GM23338 (cell line): Measurements from ENCODE around the gene VENTX. TPM values are rescaled to one million over a fixed set of nuclear protein-coding genes. Genes with fewer than 3 reads are reported as not detected.

Experiments used
- ATAC-seq: fragments of 200-7000 bp; cut with Tn5 transposase; 3 replicates; pipeline ENCODE4 v1.9.1; 2020
- DNase-seq: peaks from one replicate; pipeline ENCODE4 v3.0.0-alpha.2; 2015; ENCODE audit warnings: low spot score
- H2AFZ ChIP-seq: fragments of 200-600 bp; sonication (generic); 2 replicates; pipeline ENCODE4 v1.8.0; 2016; ENCODE audit warnings: antibody characterized with exemption, mild to moderate bottlenecking, moderate library complexity
- H3F3A ChIP-seq: fragments of 200-600 bp; sonication (generic); replicated peaks from 2 replicates; pipeline ENCODE4 v1.8.0; 2017; ENCODE audit warnings: antibody characterized with exemption, mixed run types, low read depth
- H3K27ac ChIP-seq: fragments of 200-600 bp; sonication (generic); 2 replicates; pipeline ENCODE4 v1.6.1; 2016; ENCODE audit warnings: low read depth
- H3K27me3 ChIP-seq: fragments of 200-600 bp; sonication (generic); 2 replicates; pipeline ENCODE4 v1.8.0; 2016; ENCODE audit warnings: mild to moderate bottlenecking, mixed run types, moderate library complexity; ENCODE audit not compliant: insufficient read depth
- H3K36me3 ChIP-seq: fragments of 200-600 bp; sonication (generic); 2 replicates; pipeline ENCODE4 v1.8.0; 2016; ENCODE audit warnings: mild to moderate bottlenecking; ENCODE audit not compliant: insufficient read depth
- H3K4me1 ChIP-seq: fragments of 200-600 bp; sonication (generic); 2 replicates; pipeline ENCODE4 v1.8.0; 2016; ENCODE audit warnings: mild to moderate bottlenecking, moderate library complexity; ENCODE audit not compliant: insufficient read depth
- H3K4me2 ChIP-seq: fragments of 200-600 bp; sonication (generic); 2 replicates; pipeline ENCODE4 v1.7.1; 2017; ENCODE audit warnings: mixed run types
- H3K4me3 ChIP-seq: fragments of 200-600 bp; sonication (generic); 2 replicates; pipeline ENCODE4 v1.6.1; 2016; ENCODE audit warnings: mixed run types
- H3K79me2 ChIP-seq: fragments of 200-600 bp; sonication (generic); replicated peaks from 2 replicates; pipeline ENCODE4 v1.8.0; 2017; ENCODE audit warnings: mild to moderate bottlenecking; ENCODE audit not compliant: insufficient read depth
- H3K9me2 ChIP-seq: fragments of 200-600 bp; sonication (generic); 2 replicates; pipeline ENCODE4 v1.8.0; 2017; ENCODE audit not compliant: insufficient read depth
- H4K20me1 ChIP-seq: fragments of 200-600 bp; sonication (generic); replicated peaks from 2 replicates; pipeline ENCODE4 v1.8.0; 2017; ENCODE audit warnings: mild to moderate bottlenecking; ENCODE audit not compliant: insufficient read depth
- H3K27ac Mint-ChIP-seq: 2 replicates; pipeline ENCODE4 v1.8.0; 2020; ENCODE audit warnings: inconsistent platforms, mild to moderate bottlenecking, moderate library complexity, mixed read lengths
- H3K27me3 Mint-ChIP-seq: 3 replicates; pipeline ENCODE4 v1.8.0; 2022; ENCODE audit warnings: low read depth, mild to moderate bottlenecking, moderate library complexity, mixed read lengths, inconsistent platforms; ENCODE audit not compliant: insufficient read depth, poor library complexity
- H3K36me3 Mint-ChIP-seq: 3 replicates; pipeline ENCODE4 v1.8.0; 2021; ENCODE audit warnings: low read depth, mild to moderate bottlenecking, inconsistent platforms, moderate library complexity, mixed read lengths
- H3K4me1 Mint-ChIP-seq: 3 replicates; pipeline ENCODE4 v1.8.0; 2020; ENCODE audit warnings: mild to moderate bottlenecking, inconsistent platforms, mixed read lengths
- H3K4me3 Mint-ChIP-seq: 3 replicates; pipeline ENCODE4 v1.8.0; 2021; ENCODE audit warnings: moderate library complexity, mild to moderate bottlenecking, inconsistent platforms, mixed read lengths
- H3K9me3 Mint-ChIP-seq: 3 replicates; pipeline ENCODE4 v1.8.0; 2020; ENCODE audit warnings: moderate library complexity, mild to moderate bottlenecking, inconsistent platforms, mixed read lengths
- CREB1 ChIP-seq: fragments of 250-450 bp; sonication (Bioruptor Pico); IDR thresholded peaks from 2 replicates; pipeline ENCODE4 v1.5.0; 2020; ENCODE audit warnings: low read depth, mild to moderate bottlenecking, moderate library complexity
- EZH2phosphoT487 ChIP-seq: fragments of 200-600 bp; sonication (generic); IDR thresholded peaks from one replicate; pipeline ENCODE4 v1.8.1; 2018; ENCODE audit warnings: antibody characterized with exemption; ENCODE audit not compliant: unreplicated experiment
- JUNB ChIP-seq: IDR thresholded peaks from one replicate; pipeline ENCODE4 v1.6.1; 2016; ENCODE audit warnings: antibody characterized with exemption; ENCODE audit not compliant: unreplicated experiment
- NANOG ChIP-seq: IDR thresholded peaks from 2 replicates; pipeline ENCODE4 v1.6.1; 2016; ENCODE audit warnings: antibody characterized with exemption, borderline replicate concordance
- POLR2AphosphoS5 ChIP-seq: IDR thresholded peaks from 2 replicates; pipeline ENCODE4 v1.6.1; 2016; ENCODE audit warnings: antibody characterized with exemption, low read depth
- STAT1 ChIP-seq: IDR thresholded peaks from one replicate; pipeline ENCODE4 v1.6.1; 2016; ENCODE audit warnings: antibody characterized with exemption; ENCODE audit not compliant: unreplicated experiment
- polyA plus RNA-seq: library from polyadenylated mRNA; unstranded; fragments of >200 nt; fragmentation: Nextera tagmentation; extraction: Ambion mirVana; gene quantifications from 2 replicates; pipeline ENCODE4 v1.2.1, GENCODE V29; 2016
- total RNA-seq: library from RNA; depleted of rRNA; stranded (reverse); fragments of >200 nt; shearing (Covaris generic); gene quantifications from 2 replicates; pipeline ENCODE4 v1.2.3, GENCODE V29; 2014
- TF ChIP-seq, protein P1 (sequence below), 2 experiments: fragments of 200-600 bp in 1 of 2; sonication (generic) in 1 of 2; conservative IDR thresholded peaks; 2 replicates each; pipeline versions ENCODE4 v1.5.1 to v1.6.1; 2016 to 2017; ENCODE audit warnings: antibody characterized with exemption in 2 of 2, low read depth in 2 of 2, mild to moderate bottlenecking in 2 of 2, moderate library complexity in 1 of 2
- TF ChIP-seq, protein P2 (sequence below): fragments of 250-450 bp; sonication (Bioruptor Pico); IDR thresholded peaks from 2 replicates; pipeline ENCODE4 v1.5.0; 2020; ENCODE audit warnings: mild to moderate bottlenecking, moderate library complexity

VENTX gene
- total and polyA plus RNA-seq, 2 experiments from 2014 or later = 4.8 to 8.1 TPM

DNA sequence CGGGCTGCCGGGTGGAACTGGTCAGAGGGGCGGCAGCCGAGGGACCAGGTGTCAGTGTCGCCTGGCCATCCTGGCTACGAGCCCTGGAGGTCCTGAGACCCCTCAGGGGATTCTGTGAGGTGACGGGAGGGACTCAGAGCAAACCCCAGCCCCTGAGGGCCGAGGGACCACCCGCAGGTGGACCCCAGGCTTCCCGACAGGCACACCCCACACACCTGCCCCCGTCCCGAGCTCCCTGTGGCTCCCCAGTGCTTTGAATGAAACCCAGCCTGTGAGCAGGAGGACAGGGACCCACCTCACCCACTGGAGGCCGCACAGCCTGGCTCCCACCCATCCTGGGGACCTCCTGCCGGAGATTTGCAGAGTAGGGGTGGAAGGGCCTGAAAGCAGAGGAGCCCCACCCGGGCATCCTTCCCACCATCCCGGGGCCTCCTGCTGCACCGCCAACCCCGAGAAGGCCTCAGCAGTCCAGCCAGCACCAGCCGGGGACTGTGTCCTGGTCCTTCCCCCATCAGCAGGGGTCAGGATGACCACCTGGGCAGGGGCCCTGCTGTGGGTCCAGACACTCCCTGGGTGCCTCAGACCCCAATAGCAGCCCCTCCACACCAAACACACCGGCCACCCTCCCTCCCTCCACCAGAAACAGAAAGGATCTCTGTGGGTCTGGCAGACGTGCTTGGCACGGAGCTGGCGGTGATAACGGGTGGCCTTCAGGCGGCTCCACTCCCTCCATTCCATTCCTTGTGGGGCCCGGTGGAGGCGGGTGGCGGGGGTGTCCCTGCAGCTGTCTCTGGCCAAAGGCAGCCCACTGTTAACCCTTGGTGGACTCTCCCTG lies 13.9 kb downstream of the VENTX start:
- no peaks in the 10 kb centered on the region for H3K79me2 ChIP-seq
- no peaks in the 10 kb centered on the region for H3F3A ChIP-seq
- H2AFZ ChIP-seq = no peak overlapping the region
- Mint-ChIP-seq H3K4me3 (no peak overlapping the region), H3K4me1 (peaks cover 11% of the 10 kb centered on the region), H3K27me3 (peaks cover 15% of the 10 kb centered on the region), H3K27ac (no peak overlapping the region), H3K9me3 (no peaks in the 10 kb centered on the region; the same call in 1 of the 3 replicates), H3K36me3 (no peaks in the 10 kb centered on the region)
- no peak overlapping the region for H3K4me3 ChIP-seq
- no peaks in the 10 kb centered on the region for H3K9me2 ChIP-seq
- TF ChIP-seq CREB1 (CRISPR knock-in tag) (no peak), EZH2phosphoT487 (no peak)
- H4K20me1 ChIP-seq = no peaks in the 10 kb centered on the region
- DNase-seq = no peak
- no peak overlapping the region for H3K4me2 ChIP-seq
- no peak overlapping the region for H3K27ac ChIP-seq
- no peak for ATAC-seq
- no peaks in the 10 kb centered on the region for H3K27me3 ChIP-seq
- H3K36me3 ChIP-seq = no peaks in the 10 kb centered on the region
- peaks cover 7% of the 10 kb centered on the region; the same call in 1 of the 2 replicates for H3K4me1 ChIP-seq

- no peak overlapping the region for H3K4me2 ChIP-seq
- no peaks in the 10 kb centered on the region for H3F3A ChIP-seq
- H4K20me1 ChIP-seq = no peaks in the 10 kb centered on the region
- no peaks in the 10 kb centered on the region for H3K79me2 ChIP-seq
- H3K27me3 ChIP-seq = no peaks in the 10 kb centered on the region
- Mint-ChIP-seq H3K4me1 (peaks cover 10% of the 10 kb centered on the region), H3K27ac (no peak overlapping the region), H3K9me3 (no peaks in the 10 kb centered on the region; the same call in 1 of the 3 replicates), H3K4me3 (no peak overlapping the region), H3K27me3 (peaks cover 15% of the 10 kb centered on the region), H3K36me3 (no peaks in the 10 kb centered on the region)
- ATAC-seq (no peak), DNase-seq (no peak)
- peaks cover 9% of the 10 kb centered on the region; the same call in 1 of the 2 replicates for H3K4me1 ChIP-seq
- no peak overlapping the region for H3K27ac ChIP-seq
- H3K4me3 ChIP-seq = no peak overlapping the region
- no peaks in the 10 kb centered on the region for H3K36me3 ChIP-seq
- no peak overlapping the region for H2AFZ ChIP-seq
- TF ChIP-seq JUNB (no peak), STAT1 (no peak), POLR2AphosphoS5 (no peak), NANOG (no peak)
- TF ChIP-seq, protein P1, sequence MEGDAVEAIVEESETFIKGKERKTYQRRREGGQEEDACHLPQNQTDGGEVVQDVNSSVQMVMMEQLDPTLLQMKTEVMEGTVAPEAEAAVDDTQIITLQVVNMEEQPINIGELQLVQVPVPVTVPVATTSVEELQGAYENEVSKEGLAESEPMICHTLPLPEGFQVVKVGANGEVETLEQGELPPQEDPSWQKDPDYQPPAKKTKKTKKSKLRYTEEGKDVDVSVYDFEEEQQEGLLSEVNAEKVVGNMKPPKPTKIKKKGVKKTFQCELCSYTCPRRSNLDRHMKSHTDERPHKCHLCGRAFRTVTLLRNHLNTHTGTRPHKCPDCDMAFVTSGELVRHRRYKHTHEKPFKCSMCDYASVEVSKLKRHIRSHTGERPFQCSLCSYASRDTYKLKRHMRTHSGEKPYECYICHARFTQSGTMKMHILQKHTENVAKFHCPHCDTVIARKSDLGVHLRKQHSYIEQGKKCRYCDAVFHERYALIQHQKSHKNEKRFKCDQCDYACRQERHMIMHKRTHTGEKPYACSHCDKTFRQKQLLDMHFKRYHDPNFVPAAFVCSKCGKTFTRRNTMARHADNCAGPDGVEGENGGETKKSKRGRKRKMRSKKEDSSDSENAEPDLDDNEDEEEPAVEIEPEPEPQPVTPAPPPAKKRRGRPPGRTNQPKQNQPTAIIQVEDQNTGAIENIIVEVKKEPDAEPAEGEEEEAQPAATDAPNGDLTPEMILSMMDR (conservative IDR thresholded peaks at IDR 0.05; ENCODE audit: low read depth in 2 of 2) = no peak
- TF ChIP-seq, protein P2, sequence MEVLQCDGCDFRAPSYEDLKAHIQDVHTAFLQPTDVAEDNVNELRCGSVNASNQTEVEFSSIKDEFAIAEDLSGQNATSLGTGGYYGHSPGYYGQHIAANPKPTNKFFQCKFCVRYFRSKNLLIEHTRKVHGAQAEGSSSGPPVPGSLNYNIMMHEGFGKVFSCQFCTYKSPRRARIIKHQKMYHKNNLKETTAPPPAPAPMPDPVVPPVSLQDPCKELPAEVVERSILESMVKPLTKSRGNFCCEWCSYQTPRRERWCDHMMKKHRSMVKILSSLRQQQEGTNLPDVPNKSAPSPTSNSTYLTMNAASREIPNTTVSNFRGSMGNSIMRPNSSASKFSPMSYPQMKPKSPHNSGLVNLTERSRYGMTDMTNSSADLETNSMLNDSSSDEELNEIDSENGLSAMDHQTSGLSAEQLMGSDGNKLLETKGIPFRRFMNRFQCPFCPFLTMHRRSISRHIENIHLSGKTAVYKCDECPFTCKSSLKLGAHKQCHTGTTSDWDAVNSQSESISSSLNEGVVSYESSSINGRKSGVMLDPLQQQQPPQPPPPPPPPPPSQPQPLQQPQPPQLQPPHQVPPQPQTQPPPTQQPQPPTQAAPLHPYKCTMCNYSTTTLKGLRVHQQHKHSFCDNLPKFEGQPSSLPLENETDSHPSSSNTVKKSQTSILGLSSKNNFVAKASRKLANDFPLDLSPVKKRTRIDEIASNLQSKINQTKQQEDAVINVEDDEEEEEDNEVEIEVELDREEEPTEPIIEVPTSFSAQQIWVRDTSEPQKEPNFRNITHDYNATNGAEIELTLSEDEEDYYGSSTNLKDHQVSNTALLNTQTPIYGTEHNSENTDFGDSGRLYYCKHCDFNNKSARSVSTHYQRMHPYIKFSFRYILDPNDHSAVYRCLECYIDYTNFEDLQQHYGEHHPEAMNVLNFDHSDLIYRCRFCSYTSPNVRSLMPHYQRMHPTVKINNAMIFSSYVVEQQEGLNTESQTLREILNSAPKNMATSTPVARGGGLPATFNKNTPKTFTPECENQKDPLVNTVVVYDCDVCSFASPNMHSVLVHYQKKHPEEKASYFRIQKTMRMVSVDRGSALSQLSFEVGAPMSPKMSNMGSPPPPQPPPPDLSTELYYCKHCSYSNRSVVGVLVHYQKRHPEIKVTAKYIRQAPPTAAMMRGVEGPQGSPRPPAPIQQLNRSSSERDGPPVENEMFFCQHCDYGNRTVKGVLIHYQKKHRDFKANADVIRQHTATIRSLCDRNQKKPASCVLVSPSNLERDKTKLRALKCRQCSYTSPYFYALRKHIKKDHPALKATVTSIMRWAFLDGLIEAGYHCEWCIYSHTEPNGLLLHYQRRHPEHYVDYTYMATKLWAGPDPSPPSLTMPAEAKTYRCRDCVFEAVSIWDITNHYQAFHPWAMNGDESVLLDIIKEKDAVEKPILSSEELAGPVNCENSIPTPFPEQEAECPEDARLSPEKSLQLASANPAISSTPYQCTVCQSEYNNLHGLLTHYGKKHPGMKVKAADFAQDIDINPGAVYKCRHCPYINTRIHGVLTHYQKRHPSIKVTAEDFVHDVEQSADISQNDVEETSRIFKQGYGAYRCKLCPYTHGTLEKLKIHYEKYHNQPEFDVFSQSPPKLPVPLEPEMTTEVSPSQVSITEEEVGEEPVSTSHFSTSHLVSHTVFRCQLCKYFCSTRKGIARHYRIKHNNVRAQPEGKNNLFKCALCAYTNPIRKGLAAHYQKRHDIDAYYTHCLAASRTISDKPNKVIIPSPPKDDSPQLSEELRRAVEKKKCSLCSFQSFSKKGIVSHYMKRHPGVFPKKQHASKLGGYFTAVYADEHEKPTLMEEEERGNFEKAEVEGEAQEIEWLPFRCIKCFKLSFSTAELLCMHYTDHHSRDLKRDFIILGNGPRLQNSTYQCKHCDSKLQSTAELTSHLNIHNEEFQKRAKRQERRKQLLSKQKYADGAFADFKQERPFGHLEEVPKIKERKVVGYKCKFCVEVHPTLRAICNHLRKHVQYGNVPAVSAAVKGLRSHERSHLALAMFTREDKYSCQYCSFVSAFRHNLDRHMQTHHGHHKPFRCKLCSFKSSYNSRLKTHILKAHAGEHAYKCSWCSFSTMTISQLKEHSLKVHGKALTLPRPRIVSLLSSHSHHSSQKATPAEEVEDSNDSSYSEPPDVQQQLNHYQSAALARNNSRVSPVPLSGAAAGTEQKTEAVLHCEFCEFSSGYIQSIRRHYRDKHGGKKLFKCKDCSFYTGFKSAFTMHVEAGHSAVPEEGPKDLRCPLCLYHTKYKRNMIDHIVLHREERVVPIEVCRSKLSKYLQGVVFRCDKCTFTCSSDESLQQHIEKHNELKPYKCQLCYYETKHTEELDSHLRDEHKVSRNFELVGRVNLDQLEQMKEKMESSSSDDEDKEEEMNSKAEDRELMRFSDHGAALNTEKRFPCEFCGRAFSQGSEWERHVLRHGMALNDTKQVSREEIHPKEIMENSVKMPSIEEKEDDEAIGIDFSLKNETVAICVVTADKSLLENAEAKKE (CRISPR knock-in tag) = no peak
- no peaks in the 10 kb centered on the region for H3K9me2 ChIP-seq
Observed at GRCh38 chr10:133252223-133252552, 14.5 kb downstream of the VENTX start.
